Measurements from ENCODE around the gene COL4A3. TPM values are rescaled to one million over a fixed set of nuclear protein-coding genes. Genes with fewer than 3 reads are reported as not detected.

The COL4A3 gene
- total RNA-seq, 1 experiment from 2014 or later: 0.15 TPM

- no peak overlapping the region for H3K18ac ChIP-seq (ENCODE audit: insufficient read length, low read depth, low read length)
- no peak overlapping the region for H2BK20ac ChIP-seq (ENCODE audit: low read depth, low read length, poor library complexity, severe bottlenecking)
- Mint-ChIP-seq H3K36me3 (ENCODE audit: insufficient read depth in 1 of 3, low read depth in 3 of 3) (peaks cover 0 to 11% (median 0%) of the 10 kb centered on the region in 3 experiments; a peak in 1 of 7 replicates), H3K27ac (no peak overlapping the region), H3K27me3 (ENCODE audit: low read depth) (no peaks in the 10 kb centered on the region), H3K9me3 (no peaks in the 10 kb centered on the region), H3K4me1 (no peaks in the 10 kb centered on the region), H3K4me3 (no peak overlapping the region)
- H3K4ac ChIP-seq (ENCODE audit: low read depth, low read length): no peak overlapping the region
- H2AK5ac ChIP-seq (ENCODE audit: insufficient read length, low read length): no peak overlapping the region
- no peak overlapping the region for H4K5ac ChIP-seq (ENCODE audit: insufficient read length, low read depth, low read length)
- TF ChIP-seq CTCF (conservative IDR thresholded peaks at IDR 0.05): peak; percentile 64
- no peak overlapping the region for H3T11ph ChIP-seq (ENCODE audit: low read length)
- no peak overlapping the region for H2BK15ac ChIP-seq (ENCODE audit: low read depth, low read length)
- H4K91ac ChIP-seq (ENCODE audit: insufficient read length, low read depth, low read length): no peak overlapping the region
- H3K9ac ChIP-seq (ENCODE audit: extremely low read depth, insufficient read length, low read length): no peak overlapping the region
- H3K79me2 ChIP-seq (ENCODE audit: insufficient read depth, low read length): no peaks in the 10 kb centered on the region
- WGBS (ENCODE audit: extremely low coverage, insufficient read length, low lambda C conversion rate): no CpG with 5 or more reads among the region's 6 CpGs
- H2AFZ ChIP-seq (ENCODE audit: low read length): no peak overlapping the region
- no peak for DNase-seq
- no peaks in the 10 kb centered on the region for H3K23me2 ChIP-seq (ENCODE audit: insufficient read length, low read depth, low read length, poor library complexity, severe bottlenecking)
- H3K14ac ChIP-seq (ENCODE audit: insufficient read depth, low read length): no peak overlapping the region
- H2BK5ac ChIP-seq (ENCODE audit: insufficient read length, low read length): no peak overlapping the region
- H3K27ac ChIP-seq (ENCODE audit: insufficient read length, low read depth, low read length): no peak overlapping the region
- no peak overlapping the region for H4K8ac ChIP-seq (replicated peaks; ENCODE audit: insufficient read length, low read depth, low read length)
- no peak overlapping the region for H2BK120ac ChIP-seq (ENCODE audit: low read depth, low read length, poor library complexity, severe bottlenecking)
- H2BK12ac ChIP-seq (ENCODE audit: insufficient read length, low read depth, low read length): no peak overlapping the region
- H3K9me3 ChIP-seq (ENCODE audit: control insufficient read depth, low read depth, low read length): no peaks in the 10 kb centered on the region
- no peak overlapping the region for H3K56ac ChIP-seq (ENCODE audit: insufficient read length, low read depth, low read length)
- no peaks in the 10 kb centered on the region for H3K27me3 ChIP-seq (ENCODE audit: insufficient read depth, low read length)
- no peak overlapping the region for H3K4me2 ChIP-seq (ENCODE audit: insufficient read depth, insufficient read length, low read length)
- H3K79me1 ChIP-seq (ENCODE audit: insufficient read depth, low read depth, low read length, poor library complexity, severe bottlenecking): no peaks in the 10 kb centered on the region
- no peak overlapping the region for H3K23ac ChIP-seq (ENCODE audit: insufficient read length, low read depth, low read length)
- H4K20me1 ChIP-seq (ENCODE audit: control insufficient read depth, insufficient read depth, insufficient read length): no peaks in the 10 kb centered on the region
- H3K4me1 ChIP-seq (ENCODE audit: insufficient read depth, low read length): no peaks in the 10 kb centered on the region
These were observed 199.3 kb downstream of the COL4A3 start for GRCh38 chr2:227363756-227364155.

Other genes starting within 250 kb of the COL4A3 start
- gene COL4A4, start 419 bp upstream of the COL4A3 start, total RNA-seq (2021): 0.92 and 1.2 TPM in 2 replicates
- 83.3 and 88.1 TPM in 2 replicates for gene MFF, start 160.6 kb downstream of the COL4A3 start, total RNA-seq (2021)
- not detected in 2 replicates for gene TM4SF20, start 214.7 kb downstream of the COL4A3 start, total RNA-seq (2021)
- not detected in 2 replicates for gene SCYGR1, start 223.3 kb downstream of the COL4A3 start, total RNA-seq (2021)